ENCODE results near the gene CSE1L.
"Not testable (repeated sequence)": the region's sequence is repeated elsewhere in the genome, so short reads cannot be mapped to it uniquely, and the experiment has no call there.

Gene CSE1L

GRCh38 chr20:49046087-49046900 lies at the start of gene CSE1L:
TSS of gene CSE1L (plus strand) at chr20:49046312. CDS start at chr20:49058464, 12,152 bp downstream.
- peak; percentile 93 for DNase-seq

- DNase-seq = no peak
These were observed 45.9 kb upstream of the CSE1L start for GRCh38 chr20:48999890-49000870.

- DNase-seq = no peak
These were observed 44.4 kb upstream of the CSE1L start for GRCh38 chr20:49001741-49002140.

- DNase-seq = no peak
These were observed 39.6 kb upstream of the CSE1L start for GRCh38 chr20:49006446-49006980.

- no peak for DNase-seq
These were observed 36.0 kb upstream of the CSE1L start for GRCh38 chr20:49009899-49010631.

GRCh38 chr20:49024220-49024619 lies 21.9 kb upstream of the CSE1L start:
- DNase-seq = no peak

- not testable (repeated sequence) for DNase-seq
These were observed 17.9 kb upstream of the CSE1L start for GRCh38 chr20:49028177-49028576.

GRCh38 chr20:49028684-49029083 lies 17.4 kb upstream of the CSE1L start:
- peak; percentile 26 for DNase-seq

- DNase-seq = no peak
These were observed 16.9 kb upstream of the CSE1L start for GRCh38 chr20:49029203-49029602.

GRCh38 chr20:49030954-49031619 lies 15.0 kb upstream of the CSE1L start:
- DNase-seq = no peak

GRCh38 chr20:49032455-49032854 lies 13.7 kb upstream of the CSE1L start:
- DNase-seq = no peak

- DNase-seq = no peak
These were observed 11.9 kb upstream of the CSE1L start for GRCh38 chr20:49034070-49034732.

GRCh38 chr20:49037962-49038387 lies 8.1 kb upstream of the CSE1L start:
- no peak for DNase-seq

GRCh38 chr20:49039854-49040253 lies 6.3 kb upstream of the CSE1L start:
- no peak for DNase-seq

GRCh38 chr20:49043000-49043399 lies 3.1 kb upstream of the CSE1L start:
- DNase-seq = no peak

- DNase-seq = no peak
These were observed 549 bp upstream of the CSE1L start for GRCh38 chr20:49045440-49046086.

GRCh38 chr20:49052334-49052733 lies 6.2 kb downstream of the CSE1L start:
- no peak for DNase-seq

GRCh38 chr20:49054056-49054643 lies 8.0 kb downstream of the CSE1L start:
- DNase-seq = no peak

- DNase-seq = no peak
These were observed 17.2 kb downstream of the CSE1L start for GRCh38 chr20:49063279-49063678.

GRCh38 chr20:49074521-49074920 lies 28.4 kb downstream of the CSE1L start:
- no peak for DNase-seq

GRCh38 chr20:49078310-49078709 lies 32.2 kb downstream of the CSE1L start:
- DNase-seq = no peak
